Psoas muscle (tissue), 8 donors: ENCODE measurements around the gene PDCD1LG2. TPM values are rescaled to one million over a fixed set of nuclear protein-coding genes. Genes with fewer than 3 reads are reported as not detected.

Source experiments
- ATAC-seq, 4 donors: fragments of 200-7000 bp; cut with Tn5 transposase; one replicate each; pipeline ENCODE4 v1.9.1; 2020; ENCODE audit warnings: moderate library complexity in 3 of 4, mild to moderate bottlenecking in 2 of 4
- DNase-seq, 2 donors: peaks; one replicate each; pipeline ENCODE4 v3.0.0-alpha.2; 2020
- H3K27ac ChIP-seq: fragments of 200-600 bp; one replicate; pipeline ENCODE4 v1.8.0; 2022
- H3K27me3 ChIP-seq, 3 donors: fragments of 200-600 bp in 1 of 3; one replicate each; pipeline versions ENCODE4 v1.6.1 to v1.8.0; 2013 to 2022; ENCODE audit warnings: low read length in 2 of 3, mild to moderate bottlenecking in 2 of 3, moderate library complexity in 1 of 3; ENCODE audit not compliant: insufficient read depth in 3 of 3
- H3K36me3 ChIP-seq, 2 donors: fragments of 200-600 bp in 1 of 2; one replicate each; pipeline versions ENCODE4 v1.6.1 to v1.8.0; 2013 to 2022; ENCODE audit warnings: low read depth in 1 of 2, mild to moderate bottlenecking in 1 of 2, moderate library complexity in 1 of 2; ENCODE audit not compliant: insufficient read depth in 1 of 2
- H3K4me1 ChIP-seq: fragments of 200-600 bp; one replicate; pipeline ENCODE4 v1.8.0; 2022
- H3K4me3 ChIP-seq: fragments of 200-600 bp; one replicate; pipeline ENCODE4 v1.8.0; 2022; ENCODE audit warnings: mild to moderate bottlenecking
- H3K9me3 ChIP-seq: fragments of 200-600 bp; one replicate; pipeline ENCODE4 v1.8.0; 2022
- WGBS, 3 donors: extraction: QIAGEN DNeasy Blood & Tissue Kit; methylation state at CpG; one replicate each; pipeline versions ENCODE4 v1.1.6 to v1.1.7; 2013; 5-methylcytosine and 5-hydroxymethylcytosine counted together
- intact Hi-C, 2 donors: fragments of 100-400 bp; cut with DNase I; formaldehyde crosslinking; loops; one replicate each; pipeline versions ENCODE4 v1.11.0 to v1.14.2; 2022
- polyA plus RNA-seq, 3 donors: library from polyadenylated mRNA; stranded (reverse); fragments of 200-250 nt; gene quantifications; one replicate each; pipeline ENCODE4 v1.2.3, GENCODE V29; 2013
- total RNA-seq, 4 donors: library from RNA; stranded (reverse); fragmentation: NEBNext Ultra II Directional in 2 of 4; extraction: Animal tissue kit (Norgen Biotek cat#: 25700) in 2 of 4; gene quantifications; one replicate each; pipeline versions ENCODE4 v1.2.1 to v1.2.4, GENCODE V29; 2021 to 2023
- TF ChIP-seq, protein P1 (sequence below): fragments of 200-600 bp; IDR thresholded peaks from one replicate; pipeline ENCODE4 v1.8.0; 2022; ENCODE audit warnings: antibody characterized with exemption
- donor health status: healthy with polysubstance abuse.
- donor health status: DM: no; HTN: no; CAD: no; lungs with moderate emphysema.
- donor health status: Bipolar disorder and iron deficiency.
- donor health status: healthy.
- donor health status: DM: yes; HTN: yes; CAD: no.
- donor health status: DM: no; HTN: no; CAD: no.
- donor health status: DM: no; HTN: no; CAD: no.
- donor health status: DM: yes; HTN: yes; CAD: no.

PDCD1LG2 gene
- total and polyA plus RNA-seq, 7 donors: 0.29 to 1.3 (median 0.62) TPM

DNA sequence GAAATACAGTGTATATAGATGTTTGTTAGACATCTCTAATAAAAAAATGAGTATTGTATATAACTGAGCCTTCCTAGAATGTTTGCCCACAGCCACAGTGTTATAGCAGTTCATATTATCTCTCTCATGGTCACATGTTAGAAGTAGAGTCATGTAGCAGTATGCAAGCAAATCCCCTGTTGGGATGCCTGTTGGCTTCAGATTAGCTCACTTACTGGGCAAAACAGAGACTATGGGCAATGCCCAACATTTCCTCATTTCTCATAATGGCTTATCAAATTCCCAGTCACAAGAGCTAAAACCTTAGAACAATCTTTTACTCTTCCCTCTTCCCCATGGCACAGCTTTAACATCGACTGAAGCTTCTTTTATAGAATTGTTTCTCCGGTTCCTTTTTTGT lies 27.0 kb upstream of the PDCD1LG2 start:
- intact Hi-C loops: no loop called here
- TF ChIP-seq, protein P1, sequence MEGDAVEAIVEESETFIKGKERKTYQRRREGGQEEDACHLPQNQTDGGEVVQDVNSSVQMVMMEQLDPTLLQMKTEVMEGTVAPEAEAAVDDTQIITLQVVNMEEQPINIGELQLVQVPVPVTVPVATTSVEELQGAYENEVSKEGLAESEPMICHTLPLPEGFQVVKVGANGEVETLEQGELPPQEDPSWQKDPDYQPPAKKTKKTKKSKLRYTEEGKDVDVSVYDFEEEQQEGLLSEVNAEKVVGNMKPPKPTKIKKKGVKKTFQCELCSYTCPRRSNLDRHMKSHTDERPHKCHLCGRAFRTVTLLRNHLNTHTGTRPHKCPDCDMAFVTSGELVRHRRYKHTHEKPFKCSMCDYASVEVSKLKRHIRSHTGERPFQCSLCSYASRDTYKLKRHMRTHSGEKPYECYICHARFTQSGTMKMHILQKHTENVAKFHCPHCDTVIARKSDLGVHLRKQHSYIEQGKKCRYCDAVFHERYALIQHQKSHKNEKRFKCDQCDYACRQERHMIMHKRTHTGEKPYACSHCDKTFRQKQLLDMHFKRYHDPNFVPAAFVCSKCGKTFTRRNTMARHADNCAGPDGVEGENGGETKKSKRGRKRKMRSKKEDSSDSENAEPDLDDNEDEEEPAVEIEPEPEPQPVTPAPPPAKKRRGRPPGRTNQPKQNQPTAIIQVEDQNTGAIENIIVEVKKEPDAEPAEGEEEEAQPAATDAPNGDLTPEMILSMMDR: no peak

DNA sequence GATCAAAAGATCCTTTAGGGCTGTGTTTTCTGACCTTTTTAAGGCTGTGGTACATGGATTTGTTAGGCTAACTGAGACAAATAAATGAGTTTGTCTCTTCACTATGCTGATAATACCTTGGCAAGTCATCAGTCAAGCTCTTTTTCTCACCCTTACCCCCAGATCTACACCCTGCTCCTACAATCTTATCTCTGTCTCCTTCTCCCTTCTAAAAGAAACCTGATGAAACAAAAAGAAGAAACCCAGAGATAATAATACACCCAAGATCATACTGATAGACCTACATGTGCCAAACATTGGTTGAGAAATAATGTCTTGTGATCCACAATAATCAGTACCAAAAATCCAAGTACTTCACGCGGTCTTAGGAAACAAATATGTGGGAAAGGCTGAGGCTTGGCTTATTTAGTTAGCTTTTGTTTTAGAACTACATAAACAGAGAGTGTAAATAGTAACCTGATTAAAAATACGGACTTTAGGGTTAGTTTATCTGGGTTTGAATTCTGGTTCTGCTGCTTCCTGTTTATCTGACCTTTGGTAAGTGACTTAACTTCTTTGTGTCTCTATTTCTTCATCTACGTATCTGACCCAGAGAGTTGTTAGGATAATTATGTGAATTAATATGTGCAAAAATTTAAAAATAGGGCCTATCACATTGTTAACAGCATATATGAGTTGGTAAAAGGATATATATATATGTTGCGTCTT lies 24.8 kb upstream of the PDCD1LG2 start:
- no peaks in the 10 kb centered on the region for H3K36me3 ChIP-seq
- no peaks in the 10 kb centered on the region for H3K9me3 ChIP-seq
- H3K4me3 ChIP-seq: no peak overlapping the region
- TF ChIP-seq, protein P1: no peak
- H3K27ac ChIP-seq: no peak overlapping the region
- ATAC-seq: no peak
- H3K4me1 ChIP-seq: no peaks in the 10 kb centered on the region
- intact Hi-C loops: no loop called here
- no peaks in the 10 kb centered on the region for H3K27me3 ChIP-seq
- DNase-seq: no peak
- 92 to 97% (median 95%) methylated on average over 5 of the region's 5 CpGs for WGBS, 3 donors

More for the DNA sequence above, 27.0 kb upstream of the PDCD1LG2 start:
- Histone ChIP-seq H3K4me3 (no peak overlapping the region), H3K4me1 (no peaks in the 10 kb centered on the region), H3K27me3 (no peaks in the 10 kb centered on the region), H3K36me3 (no peaks in the 10 kb centered on the region), H3K27ac (no peak overlapping the region), H3K9me3 (no peaks in the 10 kb centered on the region)
- ATAC-seq (no peak), DNase-seq (no peak)
- 71 to 94% (median 75%) methylated on average over 2 of the region's 2 CpGs for WGBS, 3 donors

DNA sequence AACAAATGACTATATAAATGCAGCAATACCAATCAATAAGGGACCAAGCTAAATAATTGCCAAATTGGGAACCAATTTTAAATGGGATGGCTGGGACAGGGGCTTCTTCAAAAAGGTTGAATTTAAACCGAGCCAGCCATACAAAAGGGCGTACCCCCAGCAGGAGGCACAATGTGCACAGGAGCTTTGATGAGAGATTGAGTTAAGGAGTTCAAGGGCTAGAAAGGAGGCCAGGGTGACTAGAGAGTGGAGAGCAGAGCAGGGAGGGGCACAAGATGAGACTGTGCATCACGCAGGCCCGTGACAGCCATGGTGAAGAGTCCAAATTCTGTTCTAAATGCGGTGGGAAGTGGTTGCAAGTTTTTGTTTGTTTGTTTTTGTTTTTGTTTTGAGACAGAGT lies 23.3 kb upstream of the PDCD1LG2 start:
- ATAC-seq: no peak
- H3K4me3 ChIP-seq: no peak overlapping the region
- intact Hi-C loops: no loop called here
- no peak overlapping the region for H3K27ac ChIP-seq
- no peaks in the 10 kb centered on the region for H3K4me1 ChIP-seq
- H3K27me3 ChIP-seq: no peaks in the 10 kb centered on the region
- no peaks in the 10 kb centered on the region for H3K36me3 ChIP-seq
- no peak for DNase-seq
- H3K9me3 ChIP-seq: no peaks in the 10 kb centered on the region
- TF ChIP-seq, protein P1: no peak
- 85 to 96% (median 92%) methylated on average over 5 of the region's 5 CpGs for WGBS, 3 donors

GRCh38 chr9:5488221-5489008 lies 21.9 kb upstream of the PDCD1LG2 start:
- no peak overlapping the region for H3K27ac ChIP-seq
- H3K27me3 ChIP-seq: no peaks in the 10 kb centered on the region
- H3K36me3 ChIP-seq: no peaks in the 10 kb centered on the region
- WGBS, 3 donors: 80 to 86% (median 86%) methylated on average over 9 of the region's 9 CpGs
- no peaks in the 10 kb centered on the region for H3K9me3 ChIP-seq
- TF ChIP-seq, protein P1: no peak
- no peak for DNase-seq
- no peak overlapping the region for H3K4me3 ChIP-seq
- no peak for ATAC-seq
- H3K4me1 ChIP-seq: no peaks in the 10 kb centered on the region
- intact Hi-C loops: no loop called here
